Pancreas (tissue), 10 donors: ENCODE measurements around the gene FNDC3A. TPM values are rescaled to one million over a fixed set of nuclear protein-coding genes. Genes with fewer than 3 reads are reported as not detected.

Source experiments
- ATAC-seq, 4 donors: fragments of 200-7000 bp; cut with Tn5 transposase; one replicate each; pipeline versions ENCODE4 v1.8.0 to v1.9.1; 2020; ENCODE audit warnings: mild to moderate bottlenecking in 4 of 4, moderate library complexity in 4 of 4
- DNase-seq, 6 donors: peaks; one replicate each; pipeline ENCODE4 v3.0.0-alpha.2; 2020
- FAIRE-seq: peaks from 2 replicates; lab custom pipeline; 2012; peaks lifted over from hg19 to GRCh38; lab: Jason Lieb, UNC
- H3K27ac ChIP-seq, 4 donors: fragments of 200-600 bp; sonication (generic); 1 replicate in 3 of 4; 2 replicates in 1 of 4; pipeline versions ENCODE4 v1.5.0 to v1.8.0; 2020
- H3K27me3 ChIP-seq, 4 donors: fragments of 200-600 bp; one replicate each; pipeline ENCODE4 v1.8.0; 2021
- H3K36me3 ChIP-seq, 3 donors: fragments of 200-600 bp; sonication (generic) in 1 of 3; one replicate each; pipeline versions ENCODE4 v1.5.0 to v1.8.0; 2020 to 2021
- H3K4me1 ChIP-seq, 3 donors: fragments of 200-600 bp; one replicate each; pipeline ENCODE4 v1.8.0; 2021
- H3K4me3 ChIP-seq, 4 donors: fragments of 200-600 bp; sonication (generic) in 2 of 4; one replicate each; pipeline versions ENCODE4 v1.5.0 to v1.8.0; 2020 to 2021
- H3K9me3 ChIP-seq, 4 donors: fragments of 200-600 bp; one replicate each; pipeline ENCODE4 v1.8.0; 2021
- CTCF ChIP-seq, 4 donors: fragments of 200-600 bp; sonication (generic) in 3 of 4; IDR thresholded peaks; one replicate each; pipeline versions ENCODE4 v1.5.0 to v1.8.0; 2021; ENCODE audit warnings: antibody characterized with exemption in 4 of 4
- WGBS, 2 donors: extraction: QIAGEN DNeasy Blood & Tissue Kit; methylation state at CpG; one replicate each; pipeline ENCODE4 v1.1.7; 2013; 5-methylcytosine and 5-hydroxymethylcytosine counted together
- intact Hi-C, 3 donors: fragments of 100-400 bp; cut with DNase I; formaldehyde crosslinking; loops; one replicate each; pipeline versions ENCODE4 v1.11.1 to v1.14.2; 2022
- polyA plus RNA-seq, 2 donors: library from polyadenylated mRNA; stranded (reverse); fragments of 200-250 nt; gene quantifications; one replicate each; pipeline ENCODE4 v1.2.3, GENCODE V29; 2013
- total RNA-seq, 6 donors: library from RNA; stranded (reverse); fragmentation: NEBNext Ultra II Directional in 4 of 6; extraction: Animal tissue kit (Norgen Biotek cat#: 25700) in 4 of 6; gene quantifications; one replicate each; pipeline versions ENCODE4 v1.2.1 to v1.2.4, GENCODE V29; 2021 to 2023
- donor health status: healthy with polysubstance abuse.
- donor health status: DM: no; HTN: no; CAD: no; lungs with moderate emphysema.
- donor health status: DM: no; HTN: no; CAD: no.
- donor health status: control.
- donor health status: control.
- donor health status: Bipolar disorder and iron deficiency.
- donor health status: DM: yes; HTN: yes; CAD: no.
- donor health status: DM: no; HTN: no; CAD: no.
- donor health status: DM: no; HTN: no; CAD: no.
- donor health status: DM: yes; HTN: yes; CAD: no.

Gene FNDC3A
- total and polyA plus RNA-seq, 8 donors = 22.4 to 65.5 (median 47.2) TPM

- Histone ChIP-seq H3K27me3 (no peaks in the 10 kb centered on the region), H3K4me3 (no peak overlapping the region), H3K9me3 (no peaks in the 10 kb centered on the region), H3K27ac (no peak overlapping the region), H3K36me3 (peaks cover 0 to 32% (median 5%) of the 10 kb centered on the region in 3 donors), H3K4me1 (no peaks in the 10 kb centered on the region)
- WGBS, 2 donors = 89 to 90% methylated on average over 3 of the region's 3 CpGs
- TF ChIP-seq CTCF (IDR thresholded peaks at IDR 0.05) = no peak
- DNase-seq (no peak), ATAC-seq (no peak), FAIRE-seq (no peak)
- intact Hi-C loops = no loop called here
Measured at GRCh38 chr13:49258089-49258796, 282.5 kb downstream of the FNDC3A start.

Other genes starting within 250 kb of the FNDC3A start
- not detected for gene MLNR, start 244.4 kb downstream of the FNDC3A start, total RNA-seq
- not detected for gene MLNR, start 244.4 kb downstream of the FNDC3A start, polyA plus RNA-seq